ENCODE measurements around the gene SDHAF1.
"Not testable (repeated sequence)": the region's sequence is repeated elsewhere in the genome, so short reads cannot be mapped to it uniquely, and the experiment has no call there.

The SDHAF1 gene

DNA sequence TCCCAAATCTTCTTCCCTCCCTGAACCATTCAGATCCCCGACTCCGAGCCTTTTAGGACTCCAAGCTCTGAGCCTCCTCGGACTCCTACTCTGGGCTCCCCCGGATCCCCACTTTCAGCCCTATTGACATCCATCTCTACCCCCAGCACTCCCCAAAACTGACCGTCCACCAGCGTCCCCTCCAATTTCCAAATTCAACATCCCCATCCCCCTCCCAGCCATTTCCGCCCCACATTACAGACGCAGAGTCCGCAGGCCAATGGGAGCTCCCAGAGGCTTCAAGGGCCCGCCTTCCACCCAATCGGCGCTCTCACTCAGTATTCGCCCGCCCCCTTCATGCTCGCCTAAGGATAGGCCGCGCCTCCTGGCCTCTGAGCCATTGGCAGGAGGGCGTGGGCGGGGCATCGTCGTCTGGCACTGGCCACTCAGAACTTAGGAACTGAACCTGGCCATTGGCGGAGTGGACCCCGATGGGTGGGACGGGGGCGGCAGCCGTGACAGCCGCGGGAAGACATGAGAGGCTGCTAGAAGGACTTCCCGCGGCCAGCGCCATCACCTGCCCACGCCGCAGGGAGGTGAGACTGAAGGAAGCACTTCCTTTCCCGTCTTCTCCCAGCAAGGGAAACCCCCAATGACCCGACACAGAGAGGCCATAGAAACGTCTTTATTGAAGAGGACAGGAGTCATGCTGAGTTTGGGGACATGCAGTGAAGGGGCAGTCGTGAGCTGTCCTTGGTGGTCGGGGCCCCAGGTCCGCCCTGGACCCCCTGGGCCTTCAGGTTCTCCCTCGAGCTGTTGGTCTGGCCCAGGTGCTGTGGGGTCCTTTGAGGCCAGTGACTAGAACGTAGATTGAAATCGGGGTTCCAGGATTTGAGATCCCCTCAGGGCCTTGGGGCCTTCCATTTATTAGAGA lies 19.3 kb downstream of the SDHAF1 start, which contains the start of gene ALKBH6:
ALKBH6 (minus strand) TSS at position 202 of the 913 bp plus-strand sequence. CDS start 816 bp downstream, outside the sequence.
- DNase-seq (ENCODE audit: low read depth in 3 of 3, low spot score in 1 of 3) = peak; percentile 96 to 97 (median 97)

DNA sequence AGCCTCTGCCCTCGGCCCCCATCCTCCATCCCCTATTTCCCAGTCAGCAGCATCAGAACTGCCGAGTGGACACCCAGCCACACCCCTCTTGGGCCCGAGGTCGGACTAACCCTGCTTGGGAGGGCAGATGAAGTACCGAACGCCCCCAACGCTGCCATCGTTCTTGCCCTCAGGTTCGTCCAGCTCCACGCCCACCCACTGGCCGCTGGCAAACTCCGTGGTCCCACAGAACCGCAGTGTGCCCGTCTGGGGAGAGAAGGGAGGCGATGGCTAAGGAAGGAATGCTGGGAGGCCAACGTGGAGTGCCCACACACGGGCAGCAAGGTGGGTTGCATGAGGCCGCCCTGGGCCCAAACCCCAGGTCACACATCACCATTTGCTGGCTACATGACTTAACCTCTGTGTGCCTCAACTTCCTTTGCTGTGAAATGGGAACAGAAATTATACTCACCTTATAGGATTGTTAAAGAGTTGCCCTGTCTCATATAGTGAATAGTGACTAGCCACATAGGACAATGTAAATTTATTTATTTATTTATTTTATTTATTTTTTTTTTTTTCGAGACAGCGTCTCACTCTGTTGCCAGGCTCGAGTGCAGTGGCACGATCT lies 24.2 kb downstream of the SDHAF1 start:
- DNase-seq (ENCODE audit: low read depth in 3 of 3, low spot score in 1 of 3) = no peak

DNA sequence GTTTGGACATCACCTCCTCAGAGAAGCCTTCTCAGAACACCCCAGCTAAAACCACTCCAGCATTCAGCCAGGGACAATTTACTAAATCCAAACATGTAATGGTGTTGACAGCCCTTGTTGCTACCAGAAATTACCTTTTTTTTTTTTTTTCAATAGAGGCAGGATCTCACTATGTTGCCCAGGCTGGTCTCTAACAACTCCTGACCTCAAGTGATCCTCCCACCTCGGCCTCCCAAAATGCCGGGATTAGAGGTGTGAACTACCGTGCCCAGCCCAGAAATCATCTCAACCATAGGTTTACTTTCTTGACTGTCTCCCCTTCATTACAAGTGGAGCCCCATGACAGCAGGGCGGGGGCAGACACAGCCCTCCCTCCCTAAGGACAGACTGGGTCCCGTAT lies 28.4 kb downstream of the SDHAF1 start:
- no peak for DNase-seq (ENCODE audit: low read depth in 3 of 3, low spot score in 1 of 3)

DNA sequence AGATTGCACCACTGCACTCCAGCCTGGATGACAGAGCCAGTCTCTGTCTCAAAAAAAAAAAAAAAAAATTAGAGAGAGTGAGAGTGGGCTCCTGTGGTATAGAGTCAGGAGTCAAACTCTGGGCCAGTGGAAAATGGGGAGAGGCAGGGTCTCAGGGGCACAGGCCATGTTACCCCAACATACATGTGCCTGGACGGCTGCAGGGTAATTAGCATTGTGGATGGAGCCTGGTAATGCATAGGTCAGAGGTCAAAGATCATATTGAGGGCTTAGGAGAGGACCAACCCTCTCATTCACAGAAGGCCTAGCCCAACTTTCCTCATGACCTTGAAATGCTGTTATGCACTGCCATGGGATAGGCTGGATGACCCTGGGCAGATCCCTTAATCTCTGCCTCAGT lies 30.6 kb downstream of the SDHAF1 start:
- DNase-seq (ENCODE audit: low read depth in 3 of 3, low spot score in 1 of 3) = no peak

DNA sequence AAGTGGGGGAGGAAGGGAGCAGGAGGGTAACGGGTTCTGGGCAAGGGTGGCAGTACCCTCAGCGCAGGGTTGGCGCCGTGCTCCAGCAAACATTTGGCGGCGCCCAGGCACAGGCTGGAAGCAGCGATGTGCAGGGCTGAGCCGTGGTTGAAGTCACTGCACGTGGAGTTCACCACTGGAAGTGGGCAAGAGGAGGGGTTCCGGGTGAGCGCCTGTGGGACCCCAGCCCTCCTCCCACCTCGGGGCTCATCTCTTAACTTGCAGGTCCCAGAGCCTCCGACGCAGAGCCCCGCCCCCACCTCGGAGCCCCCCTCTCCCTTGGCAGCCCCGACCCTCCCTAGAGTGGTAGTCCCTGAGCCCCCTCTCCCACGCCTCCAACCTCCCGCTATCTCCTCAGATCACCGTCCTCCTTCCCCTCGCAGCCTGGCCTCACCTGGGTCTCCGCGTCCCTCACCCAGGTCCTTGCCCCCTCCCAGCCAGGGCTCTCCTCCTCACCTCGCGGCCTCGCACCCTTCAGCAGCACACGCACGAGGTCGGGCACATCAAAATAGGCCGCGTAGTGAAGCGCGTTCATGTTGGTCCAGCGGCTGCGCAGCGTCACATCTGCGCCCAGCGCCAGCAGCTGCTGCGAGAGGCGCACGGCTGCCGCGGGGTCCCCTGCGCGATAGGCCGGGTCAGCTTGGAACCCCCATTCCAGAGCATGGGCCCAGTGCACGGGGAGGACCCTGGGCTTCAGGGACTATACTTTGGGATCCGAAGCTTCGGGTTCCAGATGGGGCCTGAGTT lies 31.3 kb downstream of the SDHAF1 start:
- DNase-seq (ENCODE audit: low read depth in 3 of 3, low spot score in 1 of 3) = no peak

DNA sequence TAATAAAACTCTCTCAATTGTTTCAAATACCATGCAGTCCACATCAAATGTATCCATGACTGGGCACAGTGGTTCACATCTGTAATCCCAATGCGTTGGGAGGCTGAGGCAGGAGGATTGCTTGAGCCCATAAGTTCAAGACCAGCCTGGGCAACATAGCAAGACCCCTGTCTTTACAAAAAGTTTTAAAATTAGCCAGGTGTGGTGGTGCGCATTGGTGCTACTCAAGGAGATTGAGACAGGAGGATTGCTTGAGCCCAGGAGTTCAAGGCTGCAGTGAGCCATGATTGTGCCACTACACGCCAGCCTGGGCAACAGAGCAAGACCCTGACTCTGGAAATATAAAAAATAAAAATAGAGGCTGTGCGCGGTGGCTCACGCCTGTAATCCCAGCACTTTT lies 32.7 kb downstream of the SDHAF1 start:
- DNase-seq (ENCODE audit: low read depth in 3 of 3, low spot score in 1 of 3) = no peak

DNA sequence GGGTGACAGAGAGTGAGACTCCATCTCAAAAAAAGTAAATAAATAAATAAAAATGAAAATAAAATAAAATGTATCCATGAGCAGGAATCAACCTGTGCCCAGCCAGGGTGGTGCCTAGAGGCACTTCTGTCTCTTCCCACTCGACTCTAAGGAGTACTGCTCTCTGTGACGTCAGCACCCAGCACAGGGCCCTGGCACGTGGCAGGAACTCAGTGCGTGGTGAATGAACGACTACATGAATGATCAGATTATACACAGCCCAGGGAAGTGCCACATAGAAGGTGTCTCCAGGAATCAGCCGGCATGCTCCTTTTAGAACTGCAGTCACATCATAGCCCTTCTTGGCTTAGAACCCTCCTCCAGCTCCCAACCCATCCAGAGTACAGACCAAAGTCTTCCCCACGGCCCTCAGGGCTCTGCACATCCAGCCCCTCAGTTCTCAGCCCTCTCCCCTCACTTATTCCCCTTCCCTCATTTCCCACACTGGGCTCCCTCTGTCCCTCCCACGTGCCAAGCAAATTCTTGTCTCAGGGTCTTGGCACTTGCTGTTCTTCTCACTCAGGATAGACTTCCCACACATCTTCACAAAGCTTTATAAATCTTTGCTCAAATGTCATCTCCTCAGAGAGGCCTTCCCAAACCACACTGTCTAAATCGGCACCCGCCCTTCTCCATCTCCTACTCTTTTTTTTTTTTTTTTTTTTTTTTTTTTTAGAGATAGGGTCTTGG lies 33.5 kb downstream of the SDHAF1 start:
- DNase-seq (ENCODE audit: low read depth in 3 of 3, low spot score in 1 of 3) = no peak

DNA sequence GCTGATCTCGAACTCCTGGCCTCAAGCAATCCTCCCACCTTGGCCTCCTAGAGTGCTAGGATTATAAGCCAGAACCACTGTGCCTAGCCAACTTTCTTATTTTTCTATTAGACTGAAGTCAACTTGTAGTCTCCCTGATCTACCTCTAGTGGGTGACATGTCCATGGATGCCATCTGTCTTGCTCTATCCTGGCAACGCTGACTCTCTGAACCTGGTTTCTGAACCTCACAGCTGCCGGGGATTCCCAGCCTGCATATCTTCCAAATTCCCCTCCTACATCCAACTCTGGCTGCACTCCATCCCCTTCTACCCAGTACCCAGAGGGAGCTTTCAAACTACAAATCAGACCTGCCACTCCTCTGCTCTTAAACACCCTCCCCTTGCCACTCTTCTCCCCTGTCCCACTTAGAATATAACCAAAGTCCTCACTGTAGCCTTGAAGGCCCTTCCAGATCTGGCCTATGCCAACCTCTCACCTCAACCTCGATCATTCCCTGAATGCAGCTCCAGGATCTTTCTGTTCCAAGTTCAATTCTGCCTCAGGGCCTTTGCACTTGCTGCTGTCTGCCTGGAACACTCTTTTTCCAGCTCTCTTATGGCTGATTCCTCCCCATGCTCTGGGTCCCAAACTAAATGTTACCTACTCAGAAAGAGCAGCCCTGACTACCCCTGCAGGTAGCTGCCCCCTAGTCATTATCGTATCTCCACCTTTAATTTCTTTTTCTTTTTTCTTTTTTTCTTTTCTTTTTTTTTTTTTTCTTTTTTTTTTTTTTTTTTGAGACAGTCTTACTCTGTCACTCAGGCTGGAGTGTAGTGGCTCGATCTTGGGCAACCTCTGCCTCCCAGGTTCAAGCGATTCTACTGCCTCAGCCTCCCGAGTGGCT lies 35.5 kb downstream of the SDHAF1 start:
- DNase-seq (ENCODE audit: low read depth in 3 of 3, low spot score in 1 of 3) = no peak

DNA sequence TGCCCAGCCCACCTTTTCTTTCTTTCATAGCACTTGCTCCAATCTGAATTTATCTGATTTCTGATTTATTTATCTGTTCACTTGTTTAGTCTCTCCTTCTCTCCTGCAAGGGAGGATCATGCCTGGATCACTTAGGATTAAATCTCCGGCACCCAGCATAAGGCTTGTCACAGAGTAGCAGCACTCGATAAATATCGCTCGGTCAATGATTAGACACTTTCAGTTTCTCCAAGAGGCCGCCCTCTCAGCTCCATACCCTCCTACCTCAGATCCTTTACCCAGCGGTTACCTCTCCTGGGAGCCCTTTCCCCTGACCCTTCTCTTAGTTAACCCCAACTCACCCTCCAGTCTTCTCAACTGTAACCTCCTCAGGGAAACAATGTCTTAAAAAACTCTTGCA lies 36.3 kb downstream of the SDHAF1 start:
- DNase-seq (ENCODE audit: low read depth in 3 of 3, low spot score in 1 of 3) = no peak

DNA sequence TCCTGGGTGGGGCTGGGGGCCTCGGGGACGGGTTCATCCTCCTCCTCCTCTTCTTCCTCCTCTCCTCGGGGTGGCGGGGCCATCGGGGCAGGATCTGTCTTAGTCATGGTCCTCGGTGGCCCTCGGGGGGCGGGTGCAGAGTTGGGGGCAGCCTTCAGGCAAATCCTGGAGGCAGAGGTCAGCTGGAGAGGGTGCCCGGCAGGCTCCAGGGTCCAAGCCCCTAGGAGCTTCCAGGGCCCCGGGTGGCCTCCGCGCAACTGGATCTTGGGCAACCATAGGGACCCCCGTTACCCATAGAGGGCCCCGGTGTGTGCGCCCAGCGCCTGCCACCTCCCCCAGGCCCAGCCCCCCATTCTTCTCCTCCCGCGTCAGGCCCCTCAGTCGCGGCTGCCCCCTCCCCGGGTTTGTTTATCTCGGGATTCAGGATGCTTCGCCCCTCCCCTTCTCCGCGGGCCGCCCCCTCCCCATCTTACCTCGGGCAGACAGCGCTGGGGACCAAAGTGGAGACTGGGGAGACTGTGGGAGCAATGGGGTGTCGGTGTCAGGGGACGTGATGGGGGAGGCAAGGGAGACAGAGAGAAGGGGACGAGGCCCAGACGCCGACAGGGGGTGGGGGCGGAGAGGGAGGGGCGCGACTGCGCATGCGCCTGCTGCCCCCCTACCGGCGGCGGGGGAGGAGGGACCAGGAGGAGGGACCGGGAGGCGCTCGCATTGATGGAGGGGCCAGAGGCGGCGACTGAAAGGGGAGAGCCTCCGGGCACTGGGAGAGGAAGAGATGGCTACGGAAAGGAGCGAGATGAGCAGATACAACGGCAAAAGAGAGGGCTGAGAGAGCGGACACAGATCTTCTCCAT lies 37.5 kb downstream of the SDHAF1 start, which contains the start of gene CLIP3:
CLIP3 (minus strand) TSS at position 623 of the 854 bp plus-strand sequence; CDS start at position 107, 516 bp downstream.
- DNase-seq (ENCODE audit: low read depth in 3 of 3, low spot score in 1 of 3) = peak in 2 of 3 donors; percentile 31 to 41

DNA sequence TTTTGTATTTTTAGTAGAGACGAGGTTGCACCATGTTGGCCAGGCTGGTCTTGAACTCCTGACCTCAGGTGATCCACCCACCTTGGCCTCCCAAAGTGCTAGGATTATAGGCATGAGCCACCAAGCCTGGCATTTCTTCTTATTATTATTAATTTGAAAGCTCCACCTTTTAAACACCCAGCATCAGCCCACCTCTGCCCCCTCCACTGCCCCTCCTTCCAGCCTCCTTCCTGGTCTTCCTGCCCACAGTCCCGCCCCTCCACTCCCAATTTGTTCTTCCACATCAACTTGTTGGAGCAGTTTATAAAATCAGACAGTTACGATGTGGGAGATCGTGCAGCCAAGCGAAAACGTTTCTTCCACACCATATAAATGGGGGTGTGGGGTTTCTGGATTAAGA lies 45.5 kb downstream of the SDHAF1 start:
- DNase-seq (ENCODE audit: low read depth in 3 of 3, low spot score in 1 of 3) = no peak

DNA sequence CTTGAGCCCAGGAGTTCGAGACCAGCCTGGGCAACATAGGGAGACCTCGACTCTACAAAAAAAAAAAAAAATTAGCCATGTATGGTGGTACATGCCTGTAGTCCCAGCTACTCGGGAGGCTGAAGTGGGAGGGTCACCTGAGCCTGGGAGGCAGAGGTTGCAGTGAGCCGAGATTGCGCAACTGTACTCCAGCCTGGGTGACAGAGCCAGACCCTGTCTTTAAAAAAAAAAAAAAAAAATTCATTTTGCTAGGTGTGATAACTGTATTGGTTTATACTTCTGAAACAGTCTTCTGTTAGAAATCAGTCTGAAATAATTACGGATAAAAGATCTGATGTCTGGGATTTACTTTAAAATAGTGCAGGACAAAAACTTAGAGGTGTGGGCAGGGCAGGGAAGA lies 46.1 kb downstream of the SDHAF1 start:
- not testable (repeated sequence) for DNase-seq (ENCODE audit: low read depth in 3 of 3, low spot score in 1 of 3)

DNA sequence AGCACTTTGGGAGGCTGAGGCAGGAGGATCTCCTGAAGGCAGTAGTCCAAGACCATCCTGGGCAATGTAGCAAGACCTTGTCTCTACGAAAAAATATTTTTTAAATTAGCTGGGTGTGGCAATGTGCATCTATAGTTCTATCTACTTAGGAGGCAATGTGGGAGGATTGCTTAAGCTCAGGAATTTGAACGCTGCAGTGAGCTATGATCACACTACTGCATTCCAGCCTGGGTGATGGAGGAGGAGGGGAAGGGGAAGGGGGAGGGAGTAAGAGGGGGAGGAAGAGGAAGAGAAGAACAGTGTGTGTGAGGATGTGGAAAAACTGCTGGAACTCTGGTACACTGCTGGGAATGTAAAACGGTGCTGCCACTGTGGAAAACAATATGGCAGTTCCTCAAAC lies 46.8 kb downstream of the SDHAF1 start:
- DNase-seq (ENCODE audit: low read depth in 3 of 3, low spot score in 1 of 3) = no peak

DNA sequence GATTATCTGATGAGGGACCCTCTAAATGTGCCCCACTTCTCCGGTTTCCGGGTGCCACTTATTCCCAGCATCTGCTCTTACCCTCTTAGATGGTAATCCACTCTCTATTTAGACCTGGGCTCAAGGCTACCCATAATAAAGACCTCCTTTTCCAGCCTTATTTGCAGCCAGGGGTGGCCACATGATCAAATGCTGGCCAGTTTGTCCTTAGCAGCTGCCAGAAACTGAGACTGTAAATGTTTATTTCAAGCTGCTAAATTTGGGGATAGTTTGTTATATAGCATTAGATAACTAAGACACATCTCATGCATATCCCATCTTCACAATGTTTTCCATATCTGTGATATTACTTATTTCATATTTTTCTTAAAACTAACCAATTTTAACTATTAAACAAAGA lies 49.0 kb downstream of the SDHAF1 start:
- no peak for DNase-seq (ENCODE audit: low read depth in 3 of 3, low spot score in 1 of 3)

Measured in stimulated activated CD4-positive, alpha-beta T cell treated with anti-CD3 and anti-CD28 coated beads, TNF-alpha, amount 100 ng/mL, for 1 hour (primary cell).